Progenitor cell of endocrine pancreas (in vitro differentiated cells): ENCODE measurements around the gene MIGA2. TPM values are rescaled to one million over a fixed set of nuclear protein-coding genes. Genes with fewer than 3 reads are reported as not detected.

Source experiments
- DNase-seq: peaks from one replicate; pipeline ENCODE4 v3.0.0; 2021; ENCODE audit warnings: low spot score; ENCODE audit not compliant: unreplicated experiment
- H3K27ac Mint-ChIP-seq: 2 replicates; pipeline ENCODE4 v1.8.0; 2021; ENCODE audit warnings: mild to moderate bottlenecking, moderate library complexity, mixed read lengths
- H3K27me3 Mint-ChIP-seq: 2 replicates; pipeline ENCODE4 v1.8.0; 2021; ENCODE audit warnings: mixed read lengths
- H3K36me3 Mint-ChIP-seq: 2 replicates; pipeline ENCODE4 v1.8.0; 2022; ENCODE audit warnings: mixed read lengths; ENCODE audit not compliant: insufficient read depth
- H3K4me1 Mint-ChIP-seq: 2 replicates; pipeline ENCODE4 v1.8.0; 2021; ENCODE audit warnings: low read depth, mixed read lengths
- H3K4me3 Mint-ChIP-seq: 2 replicates; pipeline ENCODE4 v1.8.0; 2021; ENCODE audit warnings: low read depth, mild to moderate bottlenecking, moderate library complexity, mixed read lengths
- H3K9me3 Mint-ChIP-seq: 2 replicates; pipeline ENCODE4 v1.8.0; 2021; ENCODE audit warnings: low read depth, mixed read lengths
- total RNA-seq: library from RNA; stranded (reverse); gene quantifications from 2 replicates; pipeline ENCODE4 v1.2.1, GENCODE V29; 2021
- TF ChIP-seq, protein P1 (sequence below): fragments of 200-600 bp; sonication (generic); IDR thresholded peaks from one replicate; pipeline ENCODE4 v1.5.0; 2021; ENCODE audit warnings: antibody characterized with exemption, mild to moderate bottlenecking; ENCODE audit not compliant: unreplicated experiment

Gene MIGA2
- total RNA-seq, 1 donor from 2014 or later: 45.4 TPM

GRCh38 chr9:129094387-129095169 lies 58.2 kb downstream of the MIGA2 start:
- no peak overlapping the region for H3K27ac Mint-ChIP-seq

DNA sequence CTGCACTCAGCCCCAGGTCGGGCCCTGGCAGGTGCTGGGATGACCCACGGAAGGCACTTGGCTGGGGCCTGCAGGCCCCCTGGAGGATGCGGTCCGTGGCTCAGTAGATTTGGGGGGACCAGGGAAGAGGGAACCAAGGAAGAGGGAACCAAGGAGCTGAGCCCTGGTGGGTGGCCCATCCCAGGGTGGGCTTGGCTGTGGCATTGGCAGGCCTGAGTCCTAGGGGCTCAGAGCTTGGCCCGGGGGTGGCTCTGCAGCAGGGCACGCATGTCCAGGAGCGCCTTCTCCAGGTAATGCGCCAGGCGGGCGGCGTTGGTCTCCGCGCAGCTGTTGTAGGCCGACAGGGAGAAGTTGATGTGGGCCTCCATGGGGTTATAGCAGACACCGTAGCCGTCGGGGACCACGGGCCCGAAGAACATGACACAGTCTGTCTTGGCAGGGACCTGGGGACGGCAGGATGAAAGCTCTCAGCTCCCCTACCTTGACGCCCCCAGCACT lies 58.8 kb downstream of the MIGA2 start:
- H3K4me1 Mint-ChIP-seq: no peaks in the 10 kb centered on the region
- H3K9me3 Mint-ChIP-seq: no peaks in the 10 kb centered on the region
- TF ChIP-seq, protein P1, sequence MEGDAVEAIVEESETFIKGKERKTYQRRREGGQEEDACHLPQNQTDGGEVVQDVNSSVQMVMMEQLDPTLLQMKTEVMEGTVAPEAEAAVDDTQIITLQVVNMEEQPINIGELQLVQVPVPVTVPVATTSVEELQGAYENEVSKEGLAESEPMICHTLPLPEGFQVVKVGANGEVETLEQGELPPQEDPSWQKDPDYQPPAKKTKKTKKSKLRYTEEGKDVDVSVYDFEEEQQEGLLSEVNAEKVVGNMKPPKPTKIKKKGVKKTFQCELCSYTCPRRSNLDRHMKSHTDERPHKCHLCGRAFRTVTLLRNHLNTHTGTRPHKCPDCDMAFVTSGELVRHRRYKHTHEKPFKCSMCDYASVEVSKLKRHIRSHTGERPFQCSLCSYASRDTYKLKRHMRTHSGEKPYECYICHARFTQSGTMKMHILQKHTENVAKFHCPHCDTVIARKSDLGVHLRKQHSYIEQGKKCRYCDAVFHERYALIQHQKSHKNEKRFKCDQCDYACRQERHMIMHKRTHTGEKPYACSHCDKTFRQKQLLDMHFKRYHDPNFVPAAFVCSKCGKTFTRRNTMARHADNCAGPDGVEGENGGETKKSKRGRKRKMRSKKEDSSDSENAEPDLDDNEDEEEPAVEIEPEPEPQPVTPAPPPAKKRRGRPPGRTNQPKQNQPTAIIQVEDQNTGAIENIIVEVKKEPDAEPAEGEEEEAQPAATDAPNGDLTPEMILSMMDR: no peak
- no peak overlapping the region for H3K4me3 Mint-ChIP-seq
- no peaks in the 10 kb centered on the region for H3K27me3 Mint-ChIP-seq
- DNase-seq: no peak
- peaks cover 6% of the 10 kb centered on the region for H3K36me3 Mint-ChIP-seq
- no peak overlapping the region for H3K27ac Mint-ChIP-seq

More at GRCh38 chr9:129094387-129095169, 58.2 kb downstream of the MIGA2 start:
- no peak for DNase-seq
- no peak overlapping the region for H3K4me3 Mint-ChIP-seq
- TF ChIP-seq, protein P1: no peak
- H3K36me3 Mint-ChIP-seq: peaks cover 8% of the 10 kb centered on the region
- H3K9me3 Mint-ChIP-seq: no peaks in the 10 kb centered on the region
- H3K27me3 Mint-ChIP-seq: no peaks in the 10 kb centered on the region
- H3K4me1 Mint-ChIP-seq: no peaks in the 10 kb centered on the region

DNA sequence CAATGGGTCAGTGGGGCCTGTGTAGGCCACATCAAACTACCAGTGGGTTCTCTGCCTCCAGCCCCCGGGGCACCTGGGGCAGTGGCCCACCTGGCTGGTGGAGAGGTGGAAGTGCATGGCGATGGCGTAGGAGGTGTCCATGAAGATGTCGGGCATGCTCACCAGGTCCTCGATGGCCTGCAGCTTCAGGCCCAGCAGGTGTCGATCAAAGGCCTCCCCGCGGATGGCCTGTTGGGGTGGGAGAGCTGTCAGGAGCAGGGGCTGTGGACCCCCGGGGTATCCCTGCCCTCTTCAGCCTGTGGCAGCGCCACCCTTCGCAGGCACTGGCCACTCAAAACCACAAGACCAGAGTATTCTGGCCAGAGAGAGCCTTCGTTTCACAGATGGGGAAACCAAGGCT lies 59.5 kb downstream of the MIGA2 start:
- Mint-ChIP-seq H3K9me3 (no peaks in the 10 kb centered on the region), H3K27ac (no peak overlapping the region), H3K4me3 (no peak overlapping the region), H3K36me3 (peaks cover 5% of the 10 kb centered on the region), H3K4me1 (no peaks in the 10 kb centered on the region), H3K27me3 (no peaks in the 10 kb centered on the region)
- TF ChIP-seq, protein P1: no peak
- no peak for DNase-seq

DNA sequence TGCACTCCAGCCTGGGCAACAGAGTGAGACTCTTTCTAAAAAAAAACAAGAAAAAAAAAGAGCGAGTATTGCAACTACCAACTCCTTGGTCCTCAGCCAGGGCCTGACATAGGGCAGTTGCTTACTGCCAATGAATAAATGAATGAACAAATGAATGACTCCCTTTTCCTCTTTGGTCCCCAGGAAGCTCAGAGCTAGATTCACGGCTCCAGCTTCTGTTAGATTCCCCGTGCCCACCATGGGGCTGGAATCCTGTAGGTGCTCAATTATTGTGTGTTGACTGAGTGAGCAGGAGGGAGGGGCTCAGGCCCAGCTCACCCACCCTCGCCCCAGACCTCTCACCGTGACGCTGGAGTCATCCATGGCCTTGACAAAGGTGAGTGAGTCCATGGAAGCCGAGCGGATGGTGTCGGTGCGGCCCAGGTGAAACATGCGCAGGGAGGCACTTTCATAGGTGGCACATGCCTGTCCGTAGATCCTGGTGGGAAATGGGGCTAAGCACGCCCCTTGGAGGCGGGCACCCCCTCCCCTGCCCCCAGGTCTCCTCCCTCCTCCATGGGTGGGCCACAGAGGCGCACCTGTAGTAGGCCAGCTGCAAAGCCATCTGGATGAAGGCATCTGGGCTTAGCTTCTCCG lies 61.4 kb downstream of the MIGA2 start:
- H3K27me3 Mint-ChIP-seq: peaks cover 4% of the 10 kb centered on the region
- no peak overlapping the region for H3K4me3 Mint-ChIP-seq

GRCh38 chr9:129098328-129098727 lies 61.9 kb downstream of the MIGA2 start:
- H3K27me3 Mint-ChIP-seq: peaks cover 4% of the 10 kb centered on the region
- H3K36me3 Mint-ChIP-seq: peaks cover 5% of the 10 kb centered on the region
- no peak overlapping the region for H3K4me3 Mint-ChIP-seq
- no peak for DNase-seq
- H3K9me3 Mint-ChIP-seq: no peaks in the 10 kb centered on the region
- H3K27ac Mint-ChIP-seq: no peak overlapping the region
- H3K4me1 Mint-ChIP-seq: peaks cover 1% of the 10 kb centered on the region
- TF ChIP-seq, protein P1: no peak

More for the DNA sequence above, 61.4 kb downstream of the MIGA2 start:
- no peaks in the 10 kb centered on the region for H3K9me3 Mint-ChIP-seq
- H3K36me3 Mint-ChIP-seq: peaks cover 5% of the 10 kb centered on the region
- DNase-seq: no peak
- TF ChIP-seq, protein P1: no peak
- peaks cover 1% of the 10 kb centered on the region for H3K4me1 Mint-ChIP-seq
- no peak overlapping the region for H3K27ac Mint-ChIP-seq
